GM12878 (cell line): ENCODE results near the gene PLAAT5. TPM values are rescaled to one million over a fixed set of nuclear protein-coding genes. Genes with fewer than 3 reads are reported as not detected.

Source experiments
- ATAC-seq: fragments of 200-7000 bp; cut with Tn5 transposase; 3 replicates; pipeline ENCODE4 v1.9.1; 2020; ENCODE audit warnings: mild to moderate bottlenecking, moderate library complexity
- BruUV-seq: library from RNA; stranded (reverse); fragments of 400-500 nt; replicated peaks from 2 replicates; lab custom pipeline; 2021; lab: Mats Ljungman, UMichigan
- CTCF ChIA-PET: fragments of 300-600 bp; sonication (Branson Sonifier 250); formaldehyde crosslinking; extraction: SDS; loops from one replicate; lab custom pipeline; 2021; ENCODE audit warnings: inconsistent platforms; lab: Yijun Ruan, JAX
- POLR2A ChIA-PET: fragments of 350-600 bp; formaldehyde crosslinking; extraction: SDS; loops from one replicate; lab custom pipeline; 2021; ENCODE audit warnings: inconsistent platforms; lab: Charles Lee
- RAD21 ChIA-PET: fragments of 300-600 bp; sonication (Branson Sonifier 250); formaldehyde crosslinking; loops from one replicate; lab custom pipeline; 2023; ENCODE audit warnings: antibody characterized with exemption; ENCODE audit not compliant: unreplicated experiment; lab: Charles Lee
- SMC1A ChIA-PET: fragments of 300-600 bp; sonication (Branson Sonifier 250); formaldehyde crosslinking; loops from one replicate; lab custom pipeline; 2023; ENCODE audit not compliant: unreplicated experiment, uncharacterized antibody; lab: Charles Lee
- DNase-seq: peaks from one replicate; pipeline ENCODE4 v3.0.0-alpha.2; 2011; ENCODE audit warnings: low read depth, low spot score
- FAIRE-seq: peaks from 3 replicates; lab custom pipeline; 2011; peaks lifted over from hg19 to GRCh38; lab: Jason Lieb, UNC
- H2AFZ ChIP-seq: 2 replicates; pipeline ENCODE4 v1.6.0; 2011; ENCODE audit warnings: low read depth, low read length, control low read depth; ENCODE audit not compliant: control insufficient read depth
- H3K27ac ChIP-seq: 2 replicates; pipeline ENCODE4 v1.5.1; 2011; ENCODE audit warnings: control low read depth; ENCODE audit not compliant: control insufficient read depth, insufficient read depth
- H3K27me3 ChIP-seq, 2 experiments: replicated peaks in 1 of 2; 2 replicates each; pipeline versions ENCODE4 v1.6.0 to v1.6.1; 2011; ENCODE audit warnings: low read length in 1 of 2; ENCODE audit not compliant: control insufficient read depth in 2 of 2, insufficient read depth in 2 of 2
- H3K36me3 ChIP-seq, 2 experiments: 2 replicates each; pipeline ENCODE4 v1.5.1; 2011; ENCODE audit warnings: low read length in 1 of 2; ENCODE audit not compliant: control insufficient read depth in 2 of 2, insufficient read depth in 2 of 2
- H3K4me1 ChIP-seq: 2 replicates; pipeline ENCODE4 v1.6.1; 2011; ENCODE audit warnings: mild to moderate bottlenecking, low read length, moderate library complexity, mixed read lengths; ENCODE audit not compliant: control insufficient read depth, insufficient read depth
- H3K4me2 ChIP-seq: 2 replicates; pipeline ENCODE4 v1.6.0; 2011; ENCODE audit warnings: control low read depth; ENCODE audit not compliant: control insufficient read depth, insufficient read depth
- H3K4me3 ChIP-seq: fragments of 200-600 bp; sonication (generic); 2 replicates; pipeline ENCODE4 v1.5.1; 2016
- H3K79me2 ChIP-seq: 2 replicates; pipeline ENCODE4 v1.6.0; 2011; ENCODE audit warnings: low read length; ENCODE audit not compliant: control insufficient read depth, insufficient read depth
- H3K9ac ChIP-seq: 2 replicates; pipeline ENCODE4 v1.8.0; 2011; ENCODE audit warnings: low read length, control low read depth, mixed read lengths; ENCODE audit not compliant: control insufficient read depth, insufficient read depth
- H3K9me3 ChIP-seq: replicated peaks from 3 replicates; pipeline ENCODE4 v1.5.1; 2011; ENCODE audit warnings: mild to moderate bottlenecking, low read length; ENCODE audit not compliant: control insufficient read depth, insufficient read depth
- H4K20me1 ChIP-seq: 2 replicates; pipeline ENCODE4 v1.6.0; 2011; ENCODE audit not compliant: control insufficient read depth, insufficient read depth
- ASH2L ChIP-seq: fragments of 300-600, 200-600 bp; sonication (generic); IDR thresholded peaks from 2 replicates; pipeline ENCODE4 v1.6.1; 2017; ENCODE audit warnings: low read depth, mild to moderate bottlenecking, borderline replicate concordance
- BMI1 ChIP-seq: fragments of 450-650 bp; IDR thresholded peaks from 2 replicates; pipeline ENCODE4 v1.6.1; 2016; ENCODE audit warnings: mild to moderate bottlenecking, moderate library complexity, borderline replicate concordance
- E4F1 ChIP-seq: fragments of 450-650 bp; IDR thresholded peaks from 2 replicates; pipeline ENCODE4 v1.6.1; 2018; ENCODE audit warnings: borderline replicate concordance, mild to moderate bottlenecking; ENCODE audit not compliant: partially characterized antibody
- EGR1 ChIP-seq, 2 experiments: IDR thresholded peaks; 1 replicate in 1 of 2; 2 replicates in 1 of 2; pipeline ENCODE4 v1.6.1; 2011 to 2012; ENCODE audit warnings: low read depth in 2 of 2, low read length in 2 of 2, borderline replicate concordance in 1 of 2, mild to moderate bottlenecking in 1 of 2, moderate library complexity in 1 of 2
- IRF5 ChIP-seq: fragments of 450-650 bp; IDR thresholded peaks from 2 replicates; pipeline ENCODE4 v1.6.1; 2017; ENCODE audit warnings: borderline replicate concordance
- JUNB ChIP-seq: IDR thresholded peaks from 2 replicates; pipeline ENCODE4 v1.6.1; 2016; ENCODE audit warnings: antibody characterized with exemption, mild to moderate bottlenecking
- MEF2B ChIP-seq: fragments of 450-650 bp; IDR thresholded peaks from 2 replicates; pipeline ENCODE4 v1.6.1; 2018; ENCODE audit warnings: mild to moderate bottlenecking, moderate library complexity; ENCODE audit not compliant: partially characterized antibody, poor library complexity, severe bottlenecking
- NFYB ChIP-seq: IDR thresholded peaks from 2 replicates; pipeline ENCODE4 v1.6.1; 2011; ENCODE audit warnings: low read depth, mild to moderate bottlenecking, low read length, improper control_type of control experiment, moderate library complexity; ENCODE audit not compliant: insufficient read depth
- RELA ChIP-seq: fragments of 450-650 bp; IDR thresholded peaks from 2 replicates; pipeline ENCODE4 v1.8.0; 2014; ENCODE audit warnings: borderline replicate concordance; ENCODE audit not compliant: partially characterized antibody
- SIN3A ChIP-seq: IDR thresholded peaks from 2 replicates; pipeline ENCODE4 v1.6.1; 2012; ENCODE audit warnings: low read depth, low read length, improper control_type of control experiment
- SIX5 ChIP-seq: IDR thresholded peaks from 2 replicates; pipeline ENCODE4 v1.6.1; 2011; ENCODE audit warnings: mild to moderate bottlenecking, low read depth, low read length, moderate library complexity; ENCODE audit not compliant: severe bottlenecking
- WRNIP1 ChIP-seq: IDR thresholded peaks from 2 replicates; pipeline ENCODE4 v1.6.1; 2011; ENCODE audit warnings: low read depth, low read length, improper control_type of control experiment, borderline replicate concordance
- ZNF217 ChIP-seq: fragments of 450-650 bp; IDR thresholded peaks from 2 replicates; pipeline ENCODE4 v1.6.1; 2017; ENCODE audit warnings: antibody characterized with exemption, mild to moderate bottlenecking
- ZNF687 ChIP-seq: fragments of 450-650 bp; IDR thresholded peaks from 2 replicates; pipeline ENCODE4 v1.6.1; 2017; ENCODE audit warnings: mild to moderate bottlenecking, moderate library complexity
- WGBS: methylation state at CpG from one replicate; pipeline ENCODE4 v1.1.6; 2016; ENCODE audit warnings: low lambda C conversion rate; ENCODE audit not compliant: insufficient replicate concordance, insufficient coverage; ENCODE audit errors: missing lambda C conversion rate; 5-methylcytosine and 5-hydroxymethylcytosine counted together
- in situ Hi-C: fragments of 300-500 bp; cut with MboI; formaldehyde crosslinking; loops from 9 replicates; pipeline ENCODE4 v1.14.3; 2018; ENCODE audit warnings: mixed read lengths
- intact Hi-C: fragments of 100-400 bp; cut with micrococcal nuclease; formaldehyde crosslinking; loops from one replicate; pipeline ENCODE4 v1.14.2; 2022; ENCODE audit not compliant: unreplicated experiment
- polyA plus RNA-seq, 11 experiments: library from polyadenylated mRNA; depleted of rRNA in 4 of 11; unstranded in 6 of 11; stranded (reverse) in 5 of 11; fragments of >200 nt; fragmentation: Nextera tagmentation in 4 of 11; fragmentation: Illumina TruSeq in 1 of 11; extraction: Ambion mirVana in 4 of 11; extraction: Trizol in 1 of 11; gene quantifications; 1 replicate in 1 of 11; 2 replicates in 10 of 11; pipeline versions ENCODE4 v1.2.1 to v1.2.3, GENCODE V29; 2011 to 2016; ENCODE audit warnings: inconsistent platforms in 2 of 11, missing spikeins in 2 of 11, low read depth in 1 of 11
- total RNA-seq, 4 experiments: library from RNA; depleted of rRNA in 3 of 4; stranded (reverse); fragments of >200 nt in 3 of 4; fragmentation: Illumina TruSeq in 1 of 4; extraction: Trizol in 1 of 4; gene quantifications; 2 replicates each; pipeline versions ENCODE4 v1.2.1 to v1.2.3, GENCODE V29; 2013 to 2021

Gene PLAAT5
- total and polyA plus RNA-seq, 10 of the 15 experiments (the other 5 are each of a cell fraction or from before 2014, with no cell fraction given): not detected

GRCh38 chr11:63527667-63528066, 36.7 kb upstream of the PLAAT5 start (continued):
- TF ChIP-seq MEF2B: no peak
- TF ChIP-seq, all 136 proteins: peak for 0

GRCh38 chr11:63523151-63523550, 32.2 kb upstream of the PLAAT5 start:
- no TSS peak for BruUV-seq
- Histone ChIP-seq H4K20me1 (no peaks in the 10 kb centered on the region), H3K4me1 (no peaks in the 10 kb centered on the region), H3K9ac (no peak overlapping the region), H3K9me3 (peaks cover 2% of the 10 kb centered on the region; the same call in 2 of the 3 replicates), H3K27ac (no peak overlapping the region), H3K4me3 (no peak overlapping the region), H3K27me3 (no peaks in the 10 kb centered on the region), H3K79me2 (no peaks in the 10 kb centered on the region), H3K4me2 (no peak overlapping the region), H2AFZ (no peak overlapping the region), H3K36me3 (no peaks in the 10 kb centered on the region)
- ChIA-PET RAD21 (no interaction called here), SMC1A (interaction anchor here (1.1 kb wide), 1 partner anchor 44 kb away, joined by 3 read pairs; no protein-coding TSS in a partner anchor), CTCF (no interaction called here), POLR2A (no interaction called here)
- no peak for ATAC-seq
- intact Hi-C loops (no loop called here), in situ Hi-C loops (no loop called here)
- no peak for FAIRE-seq
- 57% methylated on average over 7 of the region's 7 CpGs for WGBS
- no peak for DNase-seq
- TF ChIP-seq EGR1 (IDR thresholded peaks at IDR 0.05; ENCODE audit: borderline replicate concordance in 1 of 2, low read depth in 2 of 2, low read length in 2 of 2) (no peak), SIX5 (no peak), IRF5 (no peak), JUNB (no peak), WRNIP1 (no peak), ASH2L (no peak), SIN3A (no peak), BMI1 (no peak), ZNF217 (no peak), NFYB (no peak), E4F1 (no peak), RELA (no peak), ZNF687 (no peak)
